ENCODE results near the gene AGBL4. TPM values are rescaled to one million over a fixed set of nuclear protein-coding genes. Genes with fewer than 3 reads are reported as not detected.

The AGBL4 gene
- total RNA-seq, 5 donors from 2014 or later (not counting 1 experiment from before 2014, with no cell fraction given), result 0.58 TPM; not detected in 4

DNA sequence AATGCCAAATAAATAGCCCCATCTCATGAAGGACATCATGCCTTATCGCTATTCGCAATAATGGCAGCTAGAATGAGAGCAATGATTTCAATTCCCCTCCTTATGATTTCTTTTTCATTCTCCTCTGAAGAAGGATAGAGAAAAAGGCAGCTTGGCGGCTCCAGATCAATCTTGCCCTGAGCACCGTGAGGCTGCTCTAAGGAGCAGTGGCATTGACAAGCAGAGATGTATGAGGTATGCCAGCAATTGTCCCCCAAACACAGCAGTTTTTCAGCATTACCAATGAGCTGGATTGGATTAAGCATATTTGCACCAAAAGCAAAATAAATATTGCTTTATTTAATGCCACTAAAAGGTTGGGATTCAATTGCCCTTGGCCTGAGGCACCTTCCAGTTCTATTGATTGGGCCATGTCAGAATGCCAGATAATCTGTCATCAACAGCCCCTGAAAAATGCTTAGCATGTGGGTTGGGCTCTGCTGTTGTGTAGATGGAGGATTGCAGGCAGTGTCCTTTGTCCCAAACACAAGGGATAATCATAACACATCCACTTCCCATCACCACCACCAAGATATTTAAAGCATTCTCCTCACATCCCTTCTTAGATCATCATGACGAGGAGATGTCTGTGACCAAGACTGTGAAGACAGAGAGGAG lies 1382.8 kb downstream of the AGBL4 start:
- ATAC-seq (replicated peaks in 1 of 4) (no peak), DNase-seq (no peak)
- peaks cover 2 to 6% of the 10 kb centered on the region in 2 experiments for H3K27me3 ChIP-seq (replicated peaks in 1 of 2; ENCODE audit: control insufficient read depth in 2 of 2, extremely low read depth in 1 of 2, insufficient read depth in 2 of 2, low read length in 1 of 2)
- Mint-ChIP-seq H3K27me3 (peaks cover 6 to 34% of the 10 kb centered on the region in 2 donors), H3K27ac (no peak overlapping the region), H3K4me1 (no peaks in the 10 kb centered on the region), H3K36me3 (no peaks in the 10 kb centered on the region), H3K4me3 (no peak overlapping the region), H3K9me3 (no peaks in the 10 kb centered on the region)
- no peaks in the 10 kb centered on the region for H3K4me1 ChIP-seq (ENCODE audit: control insufficient read depth in 1 of 2, extremely low read depth in 1 of 2, insufficient read depth in 2 of 2, low read length in 2 of 2)
- H3K27ac ChIP-seq (ENCODE audit: low read length), result no peak overlapping the region
- H3K36me3 ChIP-seq (ENCODE audit: control insufficient read depth in 2 of 2, extremely low read depth in 1 of 2, insufficient read depth in 1 of 2, low read length in 1 of 2), result no peaks in the 10 kb centered on the region
- CTCF ChIA-PET, result no interaction called here
- no CpG with 5 or more reads among the region's 5 CpGs for WGBS (ENCODE audit: insufficient coverage)
- H3K4me3 ChIP-seq (ENCODE audit: control insufficient read depth in 1 of 2, extremely low read depth in 1 of 2, low read length in 1 of 2), result no peak overlapping the region
- POLR2A ChIA-PET, result no interaction called here
- H3K9me3 ChIP-seq, result no peaks in the 10 kb centered on the region

DNA sequence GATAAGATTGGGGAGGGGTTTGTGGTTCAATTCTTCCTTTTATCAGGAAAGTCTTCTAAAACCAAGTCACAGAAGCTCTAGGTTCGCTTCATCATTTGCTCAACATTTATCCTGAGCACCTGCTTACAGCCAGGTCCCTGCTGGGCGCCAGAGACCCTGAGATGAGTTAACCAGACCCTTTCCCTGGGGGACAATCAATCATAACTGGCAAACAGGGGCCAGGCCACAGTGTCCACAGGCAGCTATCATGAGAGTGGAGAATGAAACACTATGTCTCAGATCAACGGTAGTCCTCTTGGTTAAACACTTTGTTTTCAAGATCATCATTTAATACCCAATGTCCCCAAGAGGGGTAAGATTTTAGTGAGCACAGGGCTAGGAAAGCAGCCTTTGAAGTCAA lies 1393.9 kb downstream of the AGBL4 start:
- Histone ChIP-seq H3K36me3 (ENCODE audit: control insufficient read depth in 2 of 2, extremely low read depth in 1 of 2, insufficient read depth in 1 of 2, low read length in 1 of 2) (no peaks in the 10 kb centered on the region), H3K9me3 (no peaks in the 10 kb centered on the region), H3K27ac (ENCODE audit: low read length) (no peak overlapping the region), H3K27me3 (replicated peaks in 1 of 2; ENCODE audit: control insufficient read depth in 2 of 2, extremely low read depth in 1 of 2, insufficient read depth in 2 of 2, low read length in 1 of 2) (no peaks in the 10 kb centered on the region), H3K4me1 (ENCODE audit: control insufficient read depth in 1 of 2, extremely low read depth in 1 of 2, insufficient read depth in 2 of 2, low read length in 2 of 2) (no peaks in the 10 kb centered on the region), H3K4me3 (ENCODE audit: control insufficient read depth in 1 of 2, extremely low read depth in 1 of 2, low read length in 1 of 2) (no peak overlapping the region)
- WGBS (ENCODE audit: insufficient coverage), result no CpG with 5 or more reads among the region's 3 CpGs
- no peaks in the 10 kb centered on the region for H3K36me3 Mint-ChIP-seq
- no peak for ATAC-seq (replicated peaks in 1 of 4)
- CTCF ChIA-PET, result no interaction called here
- no peaks in the 10 kb centered on the region for H3K4me1 Mint-ChIP-seq
- POLR2A ChIA-PET, result no interaction called here
- H3K27ac Mint-ChIP-seq, result no peak overlapping the region
- no peak for DNase-seq
- H3K27me3 Mint-ChIP-seq, result peaks cover 2 to 28% of the 10 kb centered on the region in 2 donors
- no peak overlapping the region for H3K4me3 Mint-ChIP-seq
- no peaks in the 10 kb centered on the region for H3K9me3 Mint-ChIP-seq

DNA sequence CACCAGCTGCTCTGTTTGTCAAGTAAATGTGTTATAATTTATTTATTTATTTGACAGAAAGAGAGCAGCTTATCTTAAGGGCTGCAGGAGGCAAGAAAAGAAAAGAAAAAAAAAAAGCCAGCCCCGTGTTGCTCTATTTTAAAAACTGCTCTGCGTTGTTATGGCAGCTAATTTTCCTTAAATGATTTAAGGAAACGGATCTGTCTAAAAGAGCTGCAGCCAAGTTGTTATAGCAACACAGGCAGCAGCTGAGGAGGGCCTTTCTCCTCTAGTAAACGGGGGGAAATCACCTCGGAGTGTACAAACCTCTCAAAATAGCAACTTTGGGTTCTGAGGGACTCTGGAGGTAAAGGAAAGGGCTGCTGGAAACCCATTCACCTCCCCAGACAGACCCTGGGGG lies 1396.3 kb downstream of the AGBL4 start:
- Mint-ChIP-seq H3K36me3 (no peaks in the 10 kb centered on the region), H3K27ac (no peak overlapping the region), H3K4me3 (no peak overlapping the region), H3K27me3 (peaks cover 4 to 31% of the 10 kb centered on the region in 2 donors), H3K4me1 (no peaks in the 10 kb centered on the region), H3K9me3 (no peaks in the 10 kb centered on the region)
- WGBS (ENCODE audit: insufficient coverage), result no CpG with 5 or more reads among the region's 5 CpGs
- Histone ChIP-seq H3K36me3 (ENCODE audit: control insufficient read depth in 2 of 2, extremely low read depth in 1 of 2, insufficient read depth in 1 of 2, low read length in 1 of 2) (no peaks in the 10 kb centered on the region), H3K27ac (ENCODE audit: low read length) (no peak overlapping the region), H3K4me1 (ENCODE audit: control insufficient read depth in 1 of 2, extremely low read depth in 1 of 2, insufficient read depth in 2 of 2, low read length in 2 of 2) (no peaks in the 10 kb centered on the region), H3K9me3 (no peaks in the 10 kb centered on the region), H3K4me3 (ENCODE audit: control insufficient read depth in 1 of 2, extremely low read depth in 1 of 2, low read length in 1 of 2) (no peak overlapping the region), H3K27me3 (replicated peaks in 1 of 2; ENCODE audit: control insufficient read depth in 2 of 2, extremely low read depth in 1 of 2, insufficient read depth in 2 of 2, low read length in 1 of 2) (no peaks in the 10 kb centered on the region)
- no peak for ATAC-seq (replicated peaks in 1 of 4)
- no peak for DNase-seq
- CTCF ChIA-PET, result no interaction called here
- POLR2A ChIA-PET, result no interaction called here

DNA sequence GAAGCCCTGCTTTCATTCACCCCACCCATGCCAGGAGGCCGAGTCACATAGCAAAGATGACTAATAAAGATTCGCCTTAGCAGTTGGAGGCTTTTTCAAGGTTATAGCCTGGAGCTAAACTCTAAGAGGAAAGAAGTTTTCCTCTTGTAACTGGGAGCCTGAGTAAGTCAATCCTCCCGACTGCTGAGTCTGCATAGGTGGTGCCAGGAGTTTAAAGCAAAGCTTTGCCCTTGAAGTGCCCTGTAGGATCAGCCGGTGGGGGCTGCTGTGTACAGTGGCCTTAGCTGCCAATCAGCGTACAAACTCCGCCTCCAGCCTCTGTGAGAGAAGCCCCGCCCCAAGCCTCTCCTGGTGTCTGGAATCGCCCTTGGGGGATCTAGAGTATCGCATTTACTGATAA lies 1404.2 kb downstream of the AGBL4 start:
- H3K4me3 ChIP-seq (ENCODE audit: control insufficient read depth in 1 of 2, extremely low read depth in 1 of 2, low read length in 1 of 2), result no peak overlapping the region
- Mint-ChIP-seq H3K4me3 (no peak overlapping the region), H3K36me3 (no peaks in the 10 kb centered on the region), H3K27ac (no peak overlapping the region), H3K9me3 (no peaks in the 10 kb centered on the region), H3K4me1 (no peaks in the 10 kb centered on the region), H3K27me3 (peaks cover 8 to 17% of the 10 kb centered on the region in 2 donors)
- ChIA-PET CTCF (no interaction called here), POLR2A (no interaction called here)
- DNase-seq, result no peak
- H3K4me1 ChIP-seq (ENCODE audit: control insufficient read depth in 1 of 2, extremely low read depth in 1 of 2, insufficient read depth in 2 of 2, low read length in 2 of 2), result no peaks in the 10 kb centered on the region
- no peak overlapping the region for H3K27ac ChIP-seq (ENCODE audit: low read length)
- peaks cover 0 to 2% of the 10 kb centered on the region in 2 experiments for H3K27me3 ChIP-seq (replicated peaks in 1 of 2; ENCODE audit: control insufficient read depth in 2 of 2, extremely low read depth in 1 of 2, insufficient read depth in 2 of 2, low read length in 1 of 2)
- no peak for ATAC-seq (replicated peaks in 1 of 4)
- no peaks in the 10 kb centered on the region for H3K36me3 ChIP-seq (ENCODE audit: control insufficient read depth in 2 of 2, extremely low read depth in 1 of 2, insufficient read depth in 1 of 2, low read length in 1 of 2)
- WGBS (ENCODE audit: insufficient coverage), result 89% methylated on average over 4 of the region's 9 CpGs
- no peaks in the 10 kb centered on the region for H3K9me3 ChIP-seq

DNA sequence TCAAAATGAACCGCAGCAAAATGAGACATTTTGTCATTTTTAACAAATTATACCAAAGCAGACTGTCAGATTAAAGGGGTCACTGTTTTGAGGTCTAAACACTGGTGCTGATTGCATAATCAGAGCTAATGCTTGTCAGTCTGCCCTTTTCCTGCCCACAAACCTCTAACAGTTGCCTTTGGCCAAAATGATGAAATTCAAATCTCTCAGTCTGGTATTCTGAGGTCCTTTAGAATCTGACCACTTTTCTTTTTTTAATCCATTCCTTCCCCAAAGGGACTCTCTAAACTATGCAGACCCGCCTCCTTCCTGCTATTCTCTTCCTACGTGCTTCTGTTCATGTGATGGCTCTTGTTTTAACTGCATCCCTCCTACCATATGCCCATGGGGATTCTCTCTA lies 1406.5 kb downstream of the AGBL4 start:
- H3K9me3 ChIP-seq, result no peaks in the 10 kb centered on the region
- H3K36me3 ChIP-seq (ENCODE audit: control insufficient read depth in 2 of 2, extremely low read depth in 1 of 2, insufficient read depth in 1 of 2, low read length in 1 of 2), result no peaks in the 10 kb centered on the region
- 60% methylated on average over 2 of the region's 3 CpGs for WGBS (ENCODE audit: insufficient coverage)
- no peak for DNase-seq
- CTCF ChIA-PET, result no interaction called here
- Mint-ChIP-seq H3K9me3 (no peaks in the 10 kb centered on the region), H3K27ac (no peak overlapping the region), H3K27me3 (peaks cover 7 to 11% of the 10 kb centered on the region in 2 donors), H3K4me1 (no peaks in the 10 kb centered on the region), H3K36me3 (no peaks in the 10 kb centered on the region), H3K4me3 (no peak overlapping the region)
- H3K27me3 ChIP-seq (replicated peaks in 1 of 2; ENCODE audit: control insufficient read depth in 2 of 2, extremely low read depth in 1 of 2, insufficient read depth in 2 of 2, low read length in 1 of 2), result peaks cover 0 to 2% of the 10 kb centered on the region in 2 experiments
- no peaks in the 10 kb centered on the region for H3K4me1 ChIP-seq (ENCODE audit: control insufficient read depth in 1 of 2, extremely low read depth in 1 of 2, insufficient read depth in 2 of 2, low read length in 2 of 2)
- POLR2A ChIA-PET, result no interaction called here
- H3K4me3 ChIP-seq (ENCODE audit: control insufficient read depth in 1 of 2, extremely low read depth in 1 of 2, low read length in 1 of 2), result no peak overlapping the region
- no peak overlapping the region for H3K27ac ChIP-seq (ENCODE audit: low read length)
- ATAC-seq (replicated peaks in 1 of 4), result no peak

DNA sequence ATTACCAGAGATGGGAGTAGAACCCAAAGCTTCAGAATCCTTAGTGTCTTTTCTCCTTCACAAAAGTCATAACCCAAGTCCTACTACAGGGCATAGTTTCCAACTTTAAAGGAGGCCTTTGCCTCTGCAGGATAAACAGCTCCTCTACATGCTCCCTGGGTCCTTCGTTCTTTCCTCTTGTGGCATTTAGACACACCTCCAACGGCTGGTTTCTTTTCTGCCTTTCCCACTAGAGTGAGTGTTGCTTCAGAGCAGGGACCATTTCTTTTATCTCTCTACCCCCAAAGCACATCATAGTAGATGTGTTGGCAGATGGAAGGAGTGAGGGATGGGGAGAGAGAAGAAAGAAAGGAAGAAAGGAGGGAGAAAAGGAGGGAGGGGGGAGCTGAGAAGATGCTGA lies 1407.0 kb downstream of the AGBL4 start:
- ChIA-PET CTCF (no interaction called here), POLR2A (no interaction called here)
- ATAC-seq (replicated peaks in 1 of 4), result no peak
- no peak overlapping the region for H3K27ac Mint-ChIP-seq
- H3K9me3 Mint-ChIP-seq, result no peaks in the 10 kb centered on the region
- H3K27me3 ChIP-seq (replicated peaks in 1 of 2; ENCODE audit: control insufficient read depth in 2 of 2, extremely low read depth in 1 of 2, insufficient read depth in 2 of 2, low read length in 1 of 2), result no peaks in the 10 kb centered on the region
- 20% methylated on average over 1 of the region's 2 CpGs for WGBS (ENCODE audit: insufficient coverage)
- no peaks in the 10 kb centered on the region for H3K9me3 ChIP-seq
- no peak for DNase-seq
- peaks cover 7 to 11% of the 10 kb centered on the region in 2 donors for H3K27me3 Mint-ChIP-seq
- H3K4me1 ChIP-seq (ENCODE audit: control insufficient read depth in 1 of 2, extremely low read depth in 1 of 2, insufficient read depth in 2 of 2, low read length in 2 of 2), result no peaks in the 10 kb centered on the region
- no peaks in the 10 kb centered on the region for H3K36me3 ChIP-seq (ENCODE audit: control insufficient read depth in 2 of 2, extremely low read depth in 1 of 2, insufficient read depth in 1 of 2, low read length in 1 of 2)
- H3K27ac ChIP-seq (ENCODE audit: low read length), result no peak overlapping the region
- H3K4me1 Mint-ChIP-seq, result no peaks in the 10 kb centered on the region
- H3K36me3 Mint-ChIP-seq, result no peaks in the 10 kb centered on the region
- H3K4me3 Mint-ChIP-seq, result no peak overlapping the region
- H3K4me3 ChIP-seq (ENCODE audit: control insufficient read depth in 1 of 2, extremely low read depth in 1 of 2, low read length in 1 of 2), result no peak overlapping the region

DNA sequence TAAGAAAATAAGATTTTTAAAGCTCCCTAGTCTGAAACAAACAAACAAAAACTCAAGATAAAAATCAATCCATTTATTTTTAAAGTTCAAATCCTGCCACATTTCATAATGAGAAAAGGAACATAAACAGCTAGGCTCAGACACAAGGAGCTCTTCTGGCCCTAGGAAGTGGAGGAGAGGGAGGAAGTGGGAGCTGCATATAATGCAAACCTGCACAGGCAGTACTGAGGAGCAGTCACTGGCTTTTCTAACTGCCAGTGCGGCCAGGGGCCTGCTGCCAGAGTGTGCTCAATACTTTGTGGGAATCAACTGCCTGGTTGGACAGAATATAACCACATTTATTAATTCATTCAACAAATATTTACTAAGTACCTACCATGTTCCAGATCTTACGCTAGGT lies 1411.9 kb downstream of the AGBL4 start:
- DNase-seq, result no peak
- no peaks in the 10 kb centered on the region for H3K36me3 ChIP-seq (ENCODE audit: control insufficient read depth in 2 of 2, extremely low read depth in 1 of 2, insufficient read depth in 1 of 2, low read length in 1 of 2)
- Mint-ChIP-seq H3K27me3 (peaks cover 1 to 11% of the 10 kb centered on the region in 2 donors), H3K27ac (no peak overlapping the region), H3K4me3 (no peak overlapping the region), H3K9me3 (no peaks in the 10 kb centered on the region), H3K4me1 (no peaks in the 10 kb centered on the region), H3K36me3 (no peaks in the 10 kb centered on the region)
- H3K4me3 ChIP-seq (ENCODE audit: control insufficient read depth in 1 of 2, extremely low read depth in 1 of 2, low read length in 1 of 2), result no peak overlapping the region
- peaks cover 0 to 2% of the 10 kb centered on the region in 2 experiments for H3K27me3 ChIP-seq (replicated peaks in 1 of 2; ENCODE audit: control insufficient read depth in 2 of 2, extremely low read depth in 1 of 2, insufficient read depth in 2 of 2, low read length in 1 of 2)
- ChIA-PET POLR2A (no interaction called here), CTCF (no interaction called here)
- WGBS (ENCODE audit: insufficient coverage), result no CpG with 5 or more reads among the region's 2 CpGs
- H3K9me3 ChIP-seq, result no peaks in the 10 kb centered on the region
- H3K4me1 ChIP-seq (ENCODE audit: control insufficient read depth in 1 of 2, extremely low read depth in 1 of 2, insufficient read depth in 2 of 2, low read length in 2 of 2), result no peaks in the 10 kb centered on the region
- no peak overlapping the region for H3K27ac ChIP-seq (ENCODE audit: low read length)
- ATAC-seq (replicated peaks in 1 of 4), result no peak
